ENCODE results near the gene NUDT3.

Gene NUDT3

GRCh38 chr6:34317172-34317477, 75.3 kb downstream of the NUDT3 start:
- no peak for TF ChIP-seq CTCF (IDR thresholded peaks at IDR 0.05; ENCODE audit: low read depth, low read length)
- DNase-seq (ENCODE audit: low read depth, low spot score) = no peak
- in situ Hi-C loops (cut with HindIII; ENCODE audit: low sequenced_read_pairs) = no loop called here
- no peak overlapping the region for H3K4me3 ChIP-seq (ENCODE audit: low read depth, low read length)

DNA sequence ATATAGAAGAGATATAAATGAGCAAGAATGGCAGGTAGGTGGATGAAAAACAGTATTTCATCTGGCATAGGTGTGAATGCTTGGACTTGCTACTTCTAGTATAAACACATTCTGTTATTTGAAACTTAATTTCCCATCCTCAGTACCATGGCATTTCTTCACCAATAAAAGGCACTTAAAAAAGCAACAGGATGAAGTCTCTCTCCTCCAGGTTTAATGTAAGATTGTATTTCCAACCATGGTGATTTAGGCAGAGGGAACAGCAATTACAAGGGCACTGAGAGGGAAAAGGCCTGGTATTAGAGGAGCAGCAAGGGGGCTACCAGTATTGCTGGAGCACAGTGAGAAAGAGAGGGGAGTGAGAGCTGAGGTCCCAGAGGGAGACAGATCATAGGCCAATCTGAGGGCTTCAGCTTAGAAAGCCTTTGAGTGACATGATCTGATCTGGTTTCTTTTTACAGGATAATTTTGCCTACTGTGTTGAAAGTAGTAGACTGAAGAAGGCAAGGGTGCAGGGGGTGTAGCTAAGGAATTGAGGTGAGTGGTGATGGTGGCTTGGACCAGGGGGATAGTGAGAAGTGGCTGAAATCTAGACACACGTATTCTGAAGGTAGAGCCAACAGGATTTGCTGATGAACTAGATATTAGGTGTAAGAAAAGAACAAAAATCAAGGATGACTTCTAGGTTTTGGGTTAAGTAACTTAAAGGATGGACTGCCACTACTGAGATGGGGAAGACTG, 75.9 kb downstream of the NUDT3 start:
- TF ChIP-seq CTCF (IDR thresholded peaks at IDR 0.05; ENCODE audit: low read depth, low read length) = no peak
- in situ Hi-C loops (cut with HindIII; ENCODE audit: low sequenced_read_pairs) = no loop called here
- DNase-seq (ENCODE audit: low read depth, low spot score) = no peak
- H3K4me3 ChIP-seq (ENCODE audit: low read depth, low read length) = no peak overlapping the region

DNA sequence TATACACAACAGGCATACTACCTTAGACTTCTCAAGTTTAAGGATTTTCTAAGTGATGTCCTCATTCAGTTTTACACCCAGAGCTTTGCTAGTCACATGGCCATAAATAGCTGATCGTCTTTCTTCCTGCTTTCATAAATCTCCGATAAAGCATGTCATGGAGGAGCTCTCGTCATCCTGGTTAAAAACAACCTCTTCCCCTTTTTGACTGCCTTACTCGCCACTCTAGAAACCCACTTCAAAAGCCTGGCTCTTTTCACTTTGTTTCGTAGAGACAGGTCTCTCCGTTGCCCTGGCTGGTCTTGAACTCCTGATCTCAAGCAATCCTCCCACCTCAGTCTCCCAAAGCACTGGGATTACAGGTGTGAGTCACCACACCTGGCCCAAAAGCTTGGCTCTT, 76.7 kb downstream of the NUDT3 start:
- in situ Hi-C loops (cut with HindIII; ENCODE audit: low sequenced_read_pairs) = no loop called here
- no peak for DNase-seq (ENCODE audit: low read depth, low spot score)
- no peak overlapping the region for H3K4me3 ChIP-seq (ENCODE audit: low read depth, low read length)
- TF ChIP-seq CTCF (IDR thresholded peaks at IDR 0.05; ENCODE audit: low read depth, low read length) = no peak

DNA sequence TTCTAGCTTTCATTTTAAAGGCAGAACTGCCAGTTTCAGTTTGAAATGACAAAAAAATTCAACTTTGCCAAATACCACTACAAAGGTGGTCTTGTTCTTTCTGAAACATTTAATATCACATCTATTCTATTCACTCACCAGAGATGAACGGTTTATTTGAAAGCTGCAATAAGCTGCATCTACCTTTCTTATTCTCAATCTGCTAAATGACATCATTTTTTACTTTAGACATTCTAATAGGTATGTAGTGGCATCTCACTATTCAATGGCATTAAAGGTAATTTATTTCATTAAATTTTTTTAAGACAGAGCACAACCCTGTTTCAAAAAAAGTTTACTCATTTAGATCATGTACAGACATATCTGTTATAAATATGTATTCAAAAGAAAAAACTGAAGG, 77.2 kb downstream of the NUDT3 start:
- TF ChIP-seq CTCF (IDR thresholded peaks at IDR 0.05; ENCODE audit: low read depth, low read length) = no peak
- DNase-seq (ENCODE audit: low read depth, low spot score) = no peak
- no peak overlapping the region for H3K4me3 ChIP-seq (ENCODE audit: low read depth, low read length)
- in situ Hi-C loops (cut with HindIII; ENCODE audit: low sequenced_read_pairs) = no loop called here

DNA sequence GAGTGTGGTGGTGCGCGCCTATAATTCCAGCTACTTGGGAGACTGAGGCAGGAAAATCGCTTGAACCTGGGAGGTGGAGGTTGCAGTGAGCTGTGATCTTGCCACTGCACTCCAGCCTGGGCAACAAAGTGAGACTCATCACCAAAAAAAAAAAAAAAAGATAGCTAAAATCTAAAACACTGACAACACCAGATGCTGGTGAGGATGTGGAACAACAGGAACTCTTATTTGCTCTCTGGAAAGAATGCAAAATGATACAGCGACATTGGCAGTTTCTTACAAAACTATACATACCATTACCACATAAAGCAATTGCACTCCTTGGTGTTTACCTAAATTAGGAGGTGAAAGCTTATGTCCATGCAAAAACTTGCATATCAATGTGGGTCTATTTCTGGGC, 80.2 kb downstream of the NUDT3 start:
- DNase-seq (ENCODE audit: low read depth, low spot score) = no peak
- no peak for TF ChIP-seq CTCF (IDR thresholded peaks at IDR 0.05; ENCODE audit: low read depth, low read length)
- H3K4me3 ChIP-seq (ENCODE audit: low read depth, low read length) = no peak overlapping the region
- in situ Hi-C loops (cut with HindIII; ENCODE audit: low sequenced_read_pairs) = no loop called here

DNA sequence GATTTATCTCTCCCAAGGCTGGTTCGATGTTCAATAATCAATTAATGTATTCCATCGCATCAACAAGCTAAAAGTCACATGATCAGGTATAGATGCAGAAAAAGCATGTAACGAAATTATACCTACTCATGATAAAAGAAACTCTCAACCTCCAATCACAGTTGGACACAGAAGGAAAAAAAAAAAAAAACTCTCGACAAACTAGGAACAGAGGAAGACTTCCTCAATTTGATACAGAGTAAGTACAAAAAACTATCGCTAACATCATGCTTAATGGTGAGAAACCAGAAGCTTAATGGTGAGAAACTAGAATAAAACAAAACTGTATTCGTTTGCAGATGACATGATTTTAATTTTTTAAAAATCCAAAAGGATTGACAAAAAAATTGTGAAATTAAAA, 81.7 kb downstream of the NUDT3 start:
- no peak for DNase-seq (ENCODE audit: low read depth, low spot score)
- H3K4me3 ChIP-seq (ENCODE audit: low read depth, low read length) = no peak overlapping the region
- no peak for TF ChIP-seq CTCF (IDR thresholded peaks at IDR 0.05; ENCODE audit: low read depth, low read length)
- in situ Hi-C loops (cut with HindIII; ENCODE audit: low sequenced_read_pairs) = no loop called here

DNA sequence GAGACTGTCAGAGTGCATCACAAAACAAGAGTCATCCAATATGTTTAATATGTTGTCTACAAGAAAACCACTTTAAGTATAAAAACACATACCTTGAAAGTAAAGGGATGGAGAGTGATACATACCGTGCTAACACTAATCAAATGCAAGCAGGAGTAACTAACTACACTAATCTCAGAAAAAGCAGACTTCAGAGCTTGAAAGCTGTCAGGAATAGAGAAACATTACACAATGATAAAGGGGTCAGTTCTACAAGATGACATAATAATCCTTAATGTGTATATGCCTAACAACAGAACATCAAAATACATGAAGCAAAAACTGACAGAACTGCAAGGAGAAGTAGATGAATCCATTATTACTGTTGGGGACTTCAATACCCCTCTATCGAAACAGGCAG, 84.0 kb downstream of the NUDT3 start:
- TF ChIP-seq CTCF (IDR thresholded peaks at IDR 0.05; ENCODE audit: low read depth, low read length) = no peak
- DNase-seq (ENCODE audit: low read depth, low spot score) = no peak
- H3K4me3 ChIP-seq (ENCODE audit: low read depth, low read length) = no peak overlapping the region
- in situ Hi-C loops (cut with HindIII; ENCODE audit: low sequenced_read_pairs) = no loop called here

Data from astrocyte of the spinal cord (primary cell).